GM08714 (cell line): ENCODE results near the gene HNF4A.

Experiments used
- H3K4me3 ChIP-seq: fragments of 200-500 bp; sonication (Bioruptor generic); 2 replicates; pipeline ENCODE4 v1.5.1; 2014; ENCODE audit warnings: mild to moderate bottlenecking, low read length, inconsistent platforms
- ZNF274 ChIP-seq: IDR thresholded peaks from 2 replicates; pipeline ENCODE4 v1.6.1; 2012; ENCODE audit warnings: mild to moderate bottlenecking, low read depth, low read length

The HNF4A gene

DNA sequence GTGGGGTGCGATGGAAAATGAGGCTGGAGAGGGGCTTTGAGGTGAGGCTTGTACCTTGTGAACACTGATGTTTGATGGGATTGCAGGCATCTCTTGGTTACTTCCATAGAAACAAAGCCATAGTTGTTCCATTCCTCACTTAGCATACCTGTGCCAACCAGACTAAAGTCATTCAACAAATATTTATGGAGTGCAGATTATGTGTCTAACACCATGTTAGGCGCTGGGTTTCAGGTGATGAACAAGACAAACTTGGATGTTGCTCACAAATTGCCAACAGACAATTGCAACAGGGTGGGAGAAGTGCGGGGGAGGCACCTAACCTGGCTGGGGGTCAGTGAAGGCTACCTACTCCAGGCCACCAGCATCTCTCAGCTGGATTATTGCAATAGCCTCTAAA lies 121.7 kb downstream of the HNF4A start:
- TF ChIP-seq ZNF274 = no peak
- no peak overlapping the region; the same call in 1 of the 2 replicates for H3K4me3 ChIP-seq

DNA sequence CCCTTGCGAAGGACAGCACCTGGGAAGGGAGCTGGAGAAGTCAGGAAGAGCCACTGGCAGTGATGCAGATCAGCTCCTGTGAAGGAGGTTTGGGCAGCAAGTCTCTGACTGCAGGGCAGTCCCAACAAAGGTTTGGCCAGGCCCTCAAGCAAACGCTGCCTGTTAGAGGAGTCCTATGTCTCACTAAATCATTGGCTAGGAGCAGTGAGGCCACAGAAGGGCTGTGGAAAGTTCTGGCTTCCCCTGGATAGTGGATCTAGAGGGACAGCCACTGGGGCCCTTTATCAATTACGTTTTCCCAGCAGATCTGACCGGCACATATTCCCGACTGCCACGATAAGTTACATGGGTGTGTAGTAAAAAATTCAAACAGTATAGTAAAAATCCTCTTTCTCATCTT lies 122.7 kb downstream of the HNF4A start:
- no peak for TF ChIP-seq ZNF274
- H3K4me3 ChIP-seq = no peak overlapping the region

DNA sequence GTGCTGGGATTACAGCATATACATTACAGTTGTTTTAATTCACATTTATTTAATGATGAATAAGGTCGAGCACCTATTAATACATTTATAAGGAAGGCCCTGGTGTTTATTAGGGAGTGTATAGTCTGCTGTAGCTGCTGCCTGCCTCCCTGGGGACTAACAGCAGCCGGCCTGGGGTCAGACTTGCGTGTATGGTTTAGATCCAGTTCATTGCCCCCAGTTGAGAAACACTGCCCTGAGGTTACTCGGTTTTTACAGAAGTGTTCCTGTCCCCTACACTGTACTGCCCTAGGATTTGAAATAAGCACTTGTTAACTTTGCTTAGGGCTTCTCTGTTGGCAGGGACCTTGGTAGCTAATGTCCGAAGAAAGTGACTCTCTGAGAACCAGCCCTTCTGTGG lies 124.1 kb downstream of the HNF4A start:
- no peak for TF ChIP-seq ZNF274
- no peak overlapping the region for H3K4me3 ChIP-seq

DNA sequence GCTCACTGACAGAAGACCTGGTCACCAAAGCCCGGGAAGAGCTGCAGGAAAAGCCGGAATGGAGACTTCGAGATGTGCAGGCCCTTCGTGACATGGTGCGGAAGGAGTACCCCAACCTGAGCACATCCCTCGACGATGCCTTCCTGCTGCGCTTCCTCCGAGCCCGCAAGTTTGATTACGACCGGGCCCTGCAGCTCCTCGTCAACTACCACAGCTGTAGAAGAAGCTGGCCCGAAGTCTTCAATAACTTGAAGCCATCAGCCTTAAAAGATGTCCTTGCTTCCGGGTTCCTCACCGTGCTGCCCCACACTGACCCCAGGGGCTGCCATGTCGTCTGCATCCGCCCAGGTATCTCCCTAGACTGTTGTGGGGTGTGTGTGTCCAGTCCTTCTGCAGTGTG lies 124.6 kb downstream of the HNF4A start:
- no peak for TF ChIP-seq ZNF274
- H3K4me3 ChIP-seq = no peak overlapping the region

DNA sequence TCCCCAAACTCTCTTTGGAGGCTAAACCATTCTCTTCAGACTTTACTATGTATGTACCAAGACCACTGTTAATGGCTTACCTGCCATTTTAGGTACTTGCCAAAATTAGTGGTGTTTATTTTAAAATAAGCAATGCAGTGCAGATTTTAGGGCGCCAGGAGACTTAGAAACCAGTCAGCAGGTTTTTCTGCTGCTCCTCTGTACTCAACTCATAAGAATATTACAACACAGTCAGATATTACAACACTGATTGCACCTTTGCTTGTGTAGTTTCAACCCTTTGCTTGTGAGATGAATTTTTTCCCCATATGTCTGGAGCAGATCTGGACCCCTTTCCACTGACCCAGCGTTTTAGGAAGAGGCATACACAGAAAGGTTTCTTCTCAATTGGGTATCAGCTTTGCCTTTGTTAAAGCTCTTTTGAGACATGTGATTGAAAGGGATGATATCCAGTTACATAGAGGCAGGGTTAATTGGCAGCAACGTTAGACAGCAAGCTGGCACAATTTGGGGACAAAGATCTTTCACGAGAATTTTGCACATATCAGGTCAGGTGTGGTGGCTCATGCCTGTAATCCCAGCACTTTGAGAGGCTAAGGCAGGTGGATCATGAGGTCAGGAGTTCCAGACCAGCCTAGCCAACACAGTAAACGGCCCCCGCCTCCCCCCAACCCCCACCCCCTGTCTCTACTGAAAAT lies 126.4 kb downstream of the HNF4A start:
- no peak overlapping the region for H3K4me3 ChIP-seq
- no peak for TF ChIP-seq ZNF274

DNA sequence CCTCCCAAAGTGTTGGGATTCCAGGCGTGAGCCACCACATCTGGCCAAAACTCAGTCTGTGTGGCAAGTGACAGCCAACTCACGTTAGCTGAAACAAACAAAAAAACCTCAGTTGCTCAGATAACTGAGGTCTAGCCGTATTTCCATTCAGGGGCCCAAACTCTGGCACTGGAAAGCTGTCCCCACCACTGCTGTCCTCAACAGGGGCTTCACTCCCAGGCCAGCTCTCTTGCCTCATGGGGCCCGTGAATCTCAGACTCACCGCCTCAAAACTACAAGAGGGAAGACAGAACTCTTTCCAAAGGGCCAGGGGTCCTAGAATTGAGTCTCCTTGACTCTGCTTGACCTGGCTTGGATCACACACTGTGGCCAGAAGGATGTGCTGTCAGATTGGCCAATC lies 127.6 kb downstream of the HNF4A start:
- H3K4me3 ChIP-seq = no peak overlapping the region
- no peak for TF ChIP-seq ZNF274
